D721Med (cell line): Measurements from ENCODE around the gene TH.
"Not testable (repeated sequence)": the region's sequence is repeated elsewhere in the genome, so short reads cannot be mapped to it uniquely, and the experiment has no call there.

Experiments
- DNase-seq: peaks from one replicate; pipeline ENCODE4 v3.0.0; 2011; ENCODE audit warnings: low spot score; ENCODE audit not compliant: insufficient read length
- FAIRE-seq: peaks from 2 replicates; lab custom pipeline; 2011; peaks lifted over from hg19 to GRCh38; lab: Jason Lieb, UNC
- CTCF ChIP-seq: IDR thresholded peaks from 2 replicates; pipeline ENCODE4 v1.5.1; 2012; ENCODE audit warnings: mild to moderate bottlenecking, control low read depth; ENCODE audit not compliant: insufficient read depth; ENCODE audit errors: missing control alignments

Gene TH

GRCh38 chr11:2180347-2180746, 8.7 kb upstream of the TH start:
- TF ChIP-seq CTCF, result no peak
- FAIRE-seq (no peak), DNase-seq (no peak)

GRCh38 chr11:2179516-2179915, 7.9 kb upstream of the TH start:
- FAIRE-seq (no peak), DNase-seq (no peak)
- no peak for TF ChIP-seq CTCF

- no peak for TF ChIP-seq CTCF
- DNase-seq (no peak), FAIRE-seq (no peak)
Observed at GRCh38 chr11:2178906-2179494, 7.4 kb upstream of the TH start.

GRCh38 chr11:2178055-2178773, 6.6 kb upstream of the TH start:
- DNase-seq, FAIRE-seq: not testable (repeated sequence)

GRCh38 chr11:2177076-2177475, 5.5 kb upstream of the TH start:
- FAIRE-seq (no peak), DNase-seq (no peak)
- no peak for TF ChIP-seq CTCF

GRCh38 chr11:2176389-2176900, 4.8 kb upstream of the TH start:
- no peak for DNase-seq
- no peak for TF ChIP-seq CTCF
- FAIRE-seq, result no peak

GRCh38 chr11:2175659-2176058, 4.0 kb upstream of the TH start:
- no peak for FAIRE-seq
- TF ChIP-seq CTCF, result no peak
- no peak for DNase-seq
